Measurements from ENCODE around the gene SLC38A1. TPM values are rescaled to one million over a fixed set of nuclear protein-coding genes. Genes with fewer than 3 reads are reported as not detected.

The SLC38A1 gene
- total RNA-seq, result 155 and 201 TPM in 2 replicates

DNA sequence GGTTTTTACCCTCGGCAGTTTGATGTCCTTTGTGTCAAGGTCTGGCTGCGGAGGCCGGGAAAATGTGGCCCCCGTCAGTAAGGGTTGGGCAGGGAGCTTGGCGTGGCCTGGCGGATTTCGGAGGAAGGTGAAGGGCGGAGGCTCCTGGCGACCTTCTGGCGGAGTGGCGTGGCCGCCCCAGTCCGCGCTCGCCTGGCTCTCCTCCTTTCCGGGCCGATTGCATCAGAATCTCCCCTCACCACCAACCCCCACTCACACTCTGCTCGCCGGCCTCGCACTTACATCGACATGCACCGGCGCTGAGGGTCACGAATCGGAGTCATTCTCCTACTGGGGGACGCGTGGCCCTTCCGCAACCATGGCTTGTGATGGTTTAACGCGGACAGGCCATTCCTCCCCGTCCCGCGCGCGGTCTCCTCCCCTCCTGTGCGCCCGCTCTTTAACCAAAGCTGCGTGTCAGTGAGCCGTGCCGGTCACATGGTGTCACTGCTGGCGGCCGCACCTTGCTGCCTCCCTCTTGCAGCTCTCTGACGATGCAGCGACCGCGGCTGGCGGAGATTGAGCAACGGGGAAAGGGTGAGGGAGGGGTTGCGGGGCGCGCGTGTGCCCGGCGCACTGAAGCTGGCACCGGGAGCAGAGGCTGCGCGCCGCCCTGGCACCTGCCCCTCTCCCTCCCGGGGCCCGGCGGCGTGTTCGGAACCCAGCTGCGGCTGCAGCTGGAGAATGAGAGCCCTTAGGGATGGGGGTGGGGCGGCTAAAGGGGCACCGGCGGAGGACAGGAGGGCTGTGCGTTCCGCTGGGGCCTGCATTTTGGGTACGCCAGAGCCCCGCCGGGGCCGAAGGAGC lies at the start of gene SLC38A1:
Gene SLC38A1, minus strand, starts transcription at position 461 of the 846 bp plus-strand sequence. CDS start 29,243 bp downstream, outside the sequence.

Other genes with a start within 250 kb of the SLC38A1 start
- 562 and 706 TPM in 2 replicates for gene SLC38A2, start 103.7 kb upstream of the SLC38A1 start, total RNA-seq

Data from vein endothelial cell (primary cell).